GM10266 (cell line): ENCODE results near the gene BCR.

Experiments
- DNase-seq: peaks from one replicate; pipeline ENCODE4 v3.0.0; 2012; ENCODE audit errors: extremely low spot score
- TF ChIP-seq, protein P1 (sequence below): IDR thresholded peaks from 2 replicates; pipeline ENCODE4 v1.5.1; 2012; ENCODE audit warnings: mild to moderate bottlenecking, low read depth; ENCODE audit not compliant: control insufficient read depth, insufficient read depth; ENCODE audit errors: missing control alignments

Gene BCR

DNA sequence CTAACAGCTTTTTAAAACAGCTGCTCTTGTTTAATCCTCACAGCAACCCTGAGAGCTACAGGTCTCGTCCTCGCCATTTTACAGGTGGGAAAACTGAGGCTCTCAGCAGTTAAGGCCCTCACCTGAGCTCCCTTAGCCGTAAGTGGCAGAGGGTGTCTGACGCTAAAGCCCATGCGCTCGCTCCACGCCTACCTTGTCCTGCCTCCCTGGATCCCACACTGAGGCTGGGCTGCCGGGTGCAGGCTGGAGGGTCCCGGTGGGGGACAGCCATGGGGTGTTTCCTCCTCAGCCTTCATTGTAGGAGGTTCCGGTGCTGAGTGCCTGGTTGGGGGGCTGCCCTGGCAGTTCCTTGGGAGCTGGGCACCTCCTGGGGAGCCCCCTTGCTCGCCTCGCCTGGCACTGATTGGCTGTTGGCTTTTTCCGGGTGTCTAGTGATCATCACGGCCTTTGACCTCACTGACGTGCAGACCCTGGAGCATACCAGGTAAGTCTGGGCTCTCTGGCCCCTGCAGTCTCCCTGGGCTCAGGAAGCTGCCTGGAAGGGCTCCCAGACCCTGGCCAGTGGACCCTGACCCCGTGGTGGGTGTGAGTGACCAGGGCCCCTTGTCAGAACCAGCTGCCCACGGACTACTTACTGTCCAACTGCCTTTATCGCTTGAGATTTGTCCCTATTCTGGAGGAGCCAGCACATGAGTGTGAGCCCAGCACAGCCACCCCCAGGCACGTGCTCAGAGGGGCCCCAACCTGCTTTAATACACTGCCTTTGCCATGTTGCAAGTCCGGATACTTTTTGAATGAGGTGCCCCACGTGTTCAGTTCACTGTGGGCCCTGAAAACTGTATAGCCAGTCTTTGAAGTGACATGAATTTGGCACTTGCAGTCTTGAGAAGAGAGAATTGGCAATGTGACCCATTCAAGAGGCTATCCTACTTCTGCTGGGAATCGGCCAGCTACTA is 22.5 kb upstream of the BCR start:
- no peak for DNase-seq
- TF ChIP-seq, protein P1, sequence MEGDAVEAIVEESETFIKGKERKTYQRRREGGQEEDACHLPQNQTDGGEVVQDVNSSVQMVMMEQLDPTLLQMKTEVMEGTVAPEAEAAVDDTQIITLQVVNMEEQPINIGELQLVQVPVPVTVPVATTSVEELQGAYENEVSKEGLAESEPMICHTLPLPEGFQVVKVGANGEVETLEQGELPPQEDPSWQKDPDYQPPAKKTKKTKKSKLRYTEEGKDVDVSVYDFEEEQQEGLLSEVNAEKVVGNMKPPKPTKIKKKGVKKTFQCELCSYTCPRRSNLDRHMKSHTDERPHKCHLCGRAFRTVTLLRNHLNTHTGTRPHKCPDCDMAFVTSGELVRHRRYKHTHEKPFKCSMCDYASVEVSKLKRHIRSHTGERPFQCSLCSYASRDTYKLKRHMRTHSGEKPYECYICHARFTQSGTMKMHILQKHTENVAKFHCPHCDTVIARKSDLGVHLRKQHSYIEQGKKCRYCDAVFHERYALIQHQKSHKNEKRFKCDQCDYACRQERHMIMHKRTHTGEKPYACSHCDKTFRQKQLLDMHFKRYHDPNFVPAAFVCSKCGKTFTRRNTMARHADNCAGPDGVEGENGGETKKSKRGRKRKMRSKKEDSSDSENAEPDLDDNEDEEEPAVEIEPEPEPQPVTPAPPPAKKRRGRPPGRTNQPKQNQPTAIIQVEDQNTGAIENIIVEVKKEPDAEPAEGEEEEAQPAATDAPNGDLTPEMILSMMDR: no peak

- DNase-seq: no peak
- TF ChIP-seq, protein P1: no peak
Observed at GRCh38 chr22:23158516-23159290, 21.6 kb upstream of the BCR start.

GRCh38 chr22:23159291-23159630 is 21.0 kb upstream of the BCR start:
- DNase-seq: no peak
- TF ChIP-seq, protein P1: no peak

DNA sequence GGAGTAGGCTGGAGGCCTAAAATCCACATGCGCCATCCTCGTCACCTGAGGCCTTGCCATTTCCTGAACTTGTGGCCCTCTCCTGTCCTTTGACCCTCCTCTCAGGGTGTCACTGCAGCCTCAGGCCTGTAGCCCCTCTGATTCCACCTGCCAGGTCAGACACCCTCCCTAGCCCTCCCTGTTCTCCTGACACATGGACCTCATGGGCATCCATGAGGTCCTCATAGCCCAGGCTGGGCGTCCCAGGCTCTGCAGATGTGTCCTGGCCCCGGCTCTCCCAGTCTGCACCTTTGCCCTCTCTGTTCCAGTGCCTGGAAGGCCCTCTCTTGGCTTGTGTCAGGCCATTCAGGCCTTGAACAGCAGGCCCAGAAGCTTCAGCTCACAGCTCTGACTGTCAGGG is 19.3 kb upstream of the BCR start:
- DNase-seq: no peak
- TF ChIP-seq, protein P1: no peak

DNA sequence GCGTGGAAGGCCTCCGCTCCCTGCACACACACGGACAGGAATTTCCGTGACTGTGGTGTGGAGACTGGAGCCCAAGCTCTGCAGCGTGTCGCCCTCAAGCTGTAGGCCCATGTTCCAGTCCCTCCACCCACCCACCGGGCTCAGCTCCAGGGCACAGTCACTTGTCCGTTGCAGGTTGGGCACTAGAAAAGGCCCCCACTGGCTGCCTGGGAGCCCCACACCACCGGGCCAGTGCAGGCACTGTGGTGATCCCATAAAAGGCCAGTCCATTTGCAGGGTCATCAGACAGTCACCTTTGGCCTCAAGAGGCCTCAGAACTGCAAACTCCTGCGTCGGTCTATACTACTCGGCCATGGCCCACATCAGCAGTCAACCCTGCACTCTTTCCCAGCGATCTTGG is 18.7 kb upstream of the BCR start:
- TF ChIP-seq, protein P1: no peak
- DNase-seq: no peak

DNA sequence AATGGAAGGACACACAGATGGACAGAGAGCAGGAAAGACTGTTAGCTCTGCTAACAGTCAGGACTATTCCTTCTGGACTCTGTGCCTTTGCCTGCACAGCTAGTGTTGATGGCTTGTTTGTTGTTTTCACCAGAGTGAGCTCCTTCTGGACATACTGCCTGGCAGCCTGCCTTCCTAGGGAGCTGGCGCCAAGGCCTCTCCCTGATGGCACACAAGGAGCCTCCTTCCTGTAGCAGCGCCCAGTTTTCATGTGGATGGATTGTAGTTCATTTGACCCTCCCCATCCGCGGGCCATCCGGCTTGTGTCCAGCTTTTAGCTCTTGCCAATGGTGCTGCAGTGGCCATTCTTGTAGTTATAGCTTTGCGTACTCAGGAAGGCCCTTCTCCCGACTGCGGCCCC is 16.6 kb upstream of the BCR start:
- TF ChIP-seq, protein P1: no peak
- no peak for DNase-seq

GRCh38 chr22:23164091-23164490 is 16.2 kb upstream of the BCR start:
- TF ChIP-seq, protein P1: no peak
- no peak for DNase-seq
